Lung (tissue), 12 donors: ENCODE data around the gene AKR7A2. TPM values are rescaled to one million over a fixed set of nuclear protein-coding genes. Genes with fewer than 3 reads are reported as not detected.
"Not testable (repeated sequence)": the region's sequence is repeated elsewhere in the genome, so short reads cannot be mapped to it uniquely, and the experiment has no call there.

Source experiments
- ATAC-seq: fragments of 200-7000 bp; cut with Tn5 transposase; one replicate; pipeline ENCODE4 v1.9.1; 2020; ENCODE audit warnings: moderate number of reproducible peaks; ENCODE audit not compliant: insufficient read depth, low FRiP score
- DNase-seq, 3 donors: peaks; one replicate each; pipeline ENCODE4 v3.0.0-alpha.2; 2013 to 2017
- H3K27ac ChIP-seq, 2 donors: one replicate each; pipeline ENCODE4 v1.5.1; 2013; ENCODE audit warnings: mild to moderate bottlenecking in 2 of 2, moderate library complexity in 2 of 2, control low read depth in 1 of 2, inconsistent platforms in 1 of 2, low read depth in 1 of 2, low read length in 1 of 2
- H3K27me3 ChIP-seq, 3 donors: one replicate each; pipeline ENCODE4 v1.5.1; 2013; ENCODE audit warnings: low read length in 2 of 3; ENCODE audit not compliant: control insufficient read depth in 3 of 3, insufficient read depth in 3 of 3
- H3K36me3 ChIP-seq, 4 donors: one replicate each; pipeline ENCODE4 v1.5.1; 2013; ENCODE audit warnings: low read length in 4 of 4, mild to moderate bottlenecking in 1 of 4, moderate library complexity in 1 of 4; ENCODE audit not compliant: control insufficient read depth in 4 of 4, insufficient read depth in 4 of 4
- H3K4me1 ChIP-seq, 5 donors: one replicate each; pipeline ENCODE4 v1.5.1; 2013; ENCODE audit warnings: low read length in 5 of 5, mild to moderate bottlenecking in 2 of 5, moderate library complexity in 1 of 5; ENCODE audit not compliant: control insufficient read depth in 5 of 5, insufficient read depth in 5 of 5
- H3K4me3 ChIP-seq: one replicate; pipeline ENCODE4 v1.5.1; 2013; ENCODE audit warnings: mild to moderate bottlenecking, control low read depth, moderate library complexity
- H3K9ac ChIP-seq, 2 donors: one replicate each; pipeline ENCODE4 v1.5.1; 2013; ENCODE audit warnings: low read length in 2 of 2, control low read depth in 1 of 2; ENCODE audit not compliant: insufficient read depth in 1 of 2
- H3K9me3 ChIP-seq, 4 donors: one replicate each; pipeline ENCODE4 v1.5.1; 2013; ENCODE audit warnings: low read length in 3 of 4, mild to moderate bottlenecking in 1 of 4, moderate library complexity in 1 of 4; ENCODE audit not compliant: control insufficient read depth in 4 of 4, insufficient read depth in 3 of 4
- CTCF ChIP-seq: IDR thresholded peaks from 2 replicates; pipeline ENCODE4 v1.5.1; 2012; ENCODE audit warnings: mild to moderate bottlenecking; ENCODE audit errors: control extremely low read depth, extremely low read depth
- WGBS, 2 donors: extraction: QIAGEN DNeasy Blood & Tissue Kit; methylation state at CpG; one replicate each; pipeline ENCODE4 v1.1.7; 2013; 5-methylcytosine and 5-hydroxymethylcytosine counted together
- polyA plus RNA-seq, 2 donors: library from polyadenylated mRNA; stranded (reverse); fragments of 200-250 nt; gene quantifications; one replicate each; pipeline ENCODE4 v1.2.1, GENCODE V29; 2013
- total RNA-seq, 2 donors: library from RNA; depleted of rRNA in 1 of 2; stranded (reverse); fragments of >200 nt in 1 of 2; gene quantifications; one replicate each; pipeline ENCODE4 v1.2.1, GENCODE V29; 2014 to 2021
- donor health status: control.
- donor health status: control.
- donor health status: Bipolar disorder and iron deficiency.
- donor health status: healthy.
- donor health status: DM: yes; HTN: yes; CAD: no.

Gene AKR7A2
- total and polyA plus RNA-seq, 4 donors: 15.3 to 54.0 (median 43.0) TPM

- Histone ChIP-seq H3K4me1 (peaks cover 0 to 5% (median 3%) of the 10 kb centered on the region in 5 donors), H3K9me3 (no peaks in the 10 kb centered on the region), H3K9ac (no peak overlapping the region), H3K36me3 (peaks cover 11 to 50% (median 45%) of the 10 kb centered on the region in 4 donors), H3K27ac (no peak overlapping the region), H3K27me3 (no peaks in the 10 kb centered on the region), H3K4me3 (no peak overlapping the region)
- TF ChIP-seq CTCF: no peak
- 95 to 96% methylated on average over 11 of the region's 11 CpGs for WGBS, 2 donors
- no peak for ATAC-seq
- no peak for DNase-seq
Measured at GRCh38 chr1:19305880-19306279, 6.1 kb downstream of the AKR7A2 start.

- ATAC-seq, H3K9ac ChIP-seq, H3K27me3 ChIP-seq, H3K9me3 ChIP-seq, DNase-seq, H3K27ac ChIP-seq, H3K4me1 ChIP-seq, H3K4me3 ChIP-seq: not testable (repeated sequence)
- peaks cover 11 to 48% (median 45%) of the 10 kb centered on the region in 4 donors for H3K36me3 ChIP-seq
- WGBS, 2 donors: 94 to 95% methylated on average over 10 of the region's 10 CpGs
Measured at GRCh38 chr1:19304081-19304480, 7.9 kb downstream of the AKR7A2 start.

GRCh38 chr1:19300211-19300610, 11.7 kb downstream of the AKR7A2 start:
- no peaks in the 10 kb centered on the region for H3K4me1 ChIP-seq
- H3K4me3 ChIP-seq: no peak overlapping the region

DNA sequence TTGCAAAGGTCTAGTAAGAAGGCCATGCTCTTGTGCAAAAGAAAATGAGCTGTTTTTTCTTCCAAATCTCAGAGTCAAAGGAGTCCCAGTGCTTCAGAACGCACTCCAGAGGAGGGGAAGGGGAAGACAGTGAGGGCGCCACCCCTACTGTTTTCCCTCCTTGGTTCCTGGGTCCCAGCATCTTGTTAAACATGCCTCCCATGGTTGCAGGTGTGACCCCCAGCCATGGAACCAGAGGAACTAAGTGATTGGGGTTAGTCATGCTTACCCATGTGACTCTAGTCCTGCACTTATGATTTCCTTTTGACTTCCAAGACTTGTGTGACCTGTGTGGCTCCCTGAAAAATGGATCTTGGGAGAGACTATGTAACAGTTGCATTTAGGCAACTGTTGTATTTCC, 17.3 kb downstream of the AKR7A2 start:
- Histone ChIP-seq H3K9ac (no peak overlapping the region), H3K9me3 (peaks cover 1 to 12% (median 8%) of the 10 kb centered on the region in 4 donors), H3K4me1 (no peaks in the 10 kb centered on the region), H3K36me3 (peaks cover 0 to 5% (median 3%) of the 10 kb centered on the region in 4 donors), H3K27ac (no peak overlapping the region), H3K27me3 (peaks cover 0 to 2% (median 0%) of the 10 kb centered on the region in 3 donors), H3K4me3 (no peak overlapping the region)
- 73 to 95% methylated on average over 2 of the region's 2 CpGs for WGBS, 2 donors
- ATAC-seq (no peak), DNase-seq (no peak)
- TF ChIP-seq CTCF: no peak

More at GRCh38 chr1:19300211-19300610, 11.7 kb downstream of the AKR7A2 start:
- Histone ChIP-seq H3K27ac (no peak overlapping the region), H3K27me3 (no peaks in the 10 kb centered on the region), H3K9me3 (peaks cover 0 to 3% (median 1%) of the 10 kb centered on the region in 4 donors), H3K9ac (no peak overlapping the region), H3K36me3 (peaks cover 11 to 26% (median 23%) of the 10 kb centered on the region in 4 donors)
- ATAC-seq (no peak), DNase-seq (no peak)
- no peak for TF ChIP-seq CTCF
- WGBS, 2 donors: 93 to 95% methylated on average over 2 of the region's 2 CpGs
